TTC549 (cell line): ENCODE measurements around the gene DDAH1.
"Not testable (repeated sequence)": the region's sequence is repeated elsewhere in the genome, so short reads cannot be mapped to it uniquely, and the experiment has no call there.

Experiments
- FAIRE-seq: peaks from 2 replicates; lab custom pipeline; 2012; peaks lifted over from hg19 to GRCh38; lab: Jason Lieb, UNC

DDAH1 gene

DNA sequence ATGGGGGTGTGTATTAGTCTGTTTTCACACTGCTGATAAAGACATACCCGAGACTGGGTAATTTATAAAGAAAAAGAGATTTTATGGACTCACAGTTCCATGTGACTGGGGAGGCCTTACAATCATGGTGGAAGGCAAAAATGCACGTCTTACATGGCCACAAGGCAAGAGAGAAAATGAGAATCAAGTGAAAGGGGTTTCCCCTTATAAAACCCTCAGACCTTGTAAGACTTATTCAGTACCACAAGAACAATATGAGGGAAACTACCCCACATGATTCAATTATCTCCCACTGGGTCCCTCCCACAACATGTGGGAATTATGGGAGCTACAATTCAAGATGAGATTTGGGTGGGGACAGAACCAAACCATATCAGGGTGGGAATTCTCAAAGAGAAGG is 5.2 kb upstream of the DDAH1 start:
- FAIRE-seq = not testable (repeated sequence)

DNA sequence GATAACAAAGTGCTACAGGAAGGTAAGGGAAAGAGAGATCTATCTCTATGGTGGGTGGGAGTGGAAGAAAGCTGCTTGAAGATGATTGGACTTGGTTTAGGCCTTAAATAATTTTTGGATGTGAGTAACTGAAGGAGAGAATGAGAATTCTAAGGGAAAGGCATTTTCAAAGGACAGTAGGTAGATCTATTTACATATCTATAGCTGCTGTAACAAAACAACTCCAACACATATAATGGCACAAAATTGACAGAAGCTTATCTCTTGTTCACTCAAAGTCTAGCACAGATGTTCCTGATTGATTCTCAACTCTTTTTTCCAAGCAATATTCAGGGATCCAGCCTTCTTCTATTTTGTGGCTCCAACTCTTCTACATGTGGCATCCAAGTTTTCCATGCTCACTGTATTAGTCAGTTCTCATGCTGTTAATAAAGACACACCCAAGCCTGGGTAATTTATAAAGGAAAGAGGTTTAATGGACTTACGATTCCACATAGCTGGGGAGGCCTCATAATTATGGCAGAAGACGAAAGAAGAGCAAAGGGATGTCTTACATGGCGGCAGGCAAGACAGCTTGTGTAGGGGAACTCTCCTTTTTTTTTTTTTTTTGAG is 3.1 kb upstream of the DDAH1 start:
- no peak for FAIRE-seq

DNA sequence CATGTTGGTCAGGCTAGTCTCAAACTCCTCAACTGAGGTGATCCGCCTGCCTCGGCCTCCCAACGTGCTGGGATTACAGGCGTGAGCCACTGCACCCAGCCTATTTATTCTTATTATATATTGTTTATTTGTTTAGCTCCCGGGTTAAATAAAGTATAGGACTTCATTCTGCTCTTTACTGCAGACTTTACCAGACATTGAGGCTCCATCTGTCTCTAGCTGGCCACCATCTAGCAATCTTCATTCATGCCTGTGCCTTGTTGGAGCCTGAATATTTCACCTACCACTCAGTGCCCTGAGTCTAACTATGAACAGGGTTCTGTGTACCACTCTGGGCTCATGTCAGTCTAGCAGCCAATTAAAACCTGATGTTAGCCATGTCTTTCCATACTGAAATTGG is 2.1 kb upstream of the DDAH1 start:
- FAIRE-seq = no peak

DNA sequence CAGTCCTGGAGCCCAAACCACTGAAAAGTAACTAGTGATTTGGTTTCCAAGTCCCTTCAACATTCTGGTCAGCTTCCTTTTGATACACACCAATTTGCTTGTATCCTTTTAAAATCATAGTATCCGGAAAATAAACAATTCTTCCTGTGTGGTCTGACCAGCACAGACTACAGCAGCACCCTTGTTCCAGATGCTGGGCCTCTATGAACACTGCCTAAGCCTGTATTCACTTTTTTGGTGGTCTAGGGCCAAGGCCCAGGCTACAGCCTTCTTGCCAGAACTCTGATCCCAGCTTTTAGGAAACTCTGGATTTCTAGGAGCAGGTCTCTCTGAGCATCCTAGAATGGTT is 801 bp upstream of the DDAH1 start:
- FAIRE-seq = no peak

DNA sequence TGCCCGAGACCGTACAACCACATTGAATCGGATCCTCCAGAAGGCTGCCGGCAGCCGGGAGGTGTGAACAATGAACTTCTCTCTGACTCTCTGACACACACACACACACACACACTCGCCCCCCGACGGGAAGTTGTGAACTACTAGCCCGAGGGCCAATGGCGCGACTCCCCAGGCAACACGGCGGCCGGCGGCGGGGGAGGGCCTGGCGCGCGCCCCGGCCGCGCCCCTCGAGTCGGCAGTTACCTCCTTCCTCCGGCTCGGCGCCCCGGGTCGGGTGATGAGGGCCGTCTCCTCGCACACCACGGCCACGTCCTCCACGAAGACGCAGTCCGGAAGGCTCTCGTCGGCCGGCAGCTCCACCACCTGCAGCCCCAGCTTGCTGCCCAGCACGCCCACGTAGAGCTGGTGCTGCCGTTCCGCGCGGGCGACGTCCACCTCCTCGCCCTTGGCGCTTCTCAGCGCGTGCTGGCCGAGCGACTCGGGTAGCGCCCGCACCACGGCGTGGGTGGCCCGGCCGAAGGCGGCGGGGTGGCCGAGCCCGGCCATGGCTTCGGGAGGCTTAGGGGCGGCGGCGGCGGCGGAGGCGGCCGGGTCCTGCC is 361 bp downstream of the DDAH1 start:
- no peak for FAIRE-seq

DNA sequence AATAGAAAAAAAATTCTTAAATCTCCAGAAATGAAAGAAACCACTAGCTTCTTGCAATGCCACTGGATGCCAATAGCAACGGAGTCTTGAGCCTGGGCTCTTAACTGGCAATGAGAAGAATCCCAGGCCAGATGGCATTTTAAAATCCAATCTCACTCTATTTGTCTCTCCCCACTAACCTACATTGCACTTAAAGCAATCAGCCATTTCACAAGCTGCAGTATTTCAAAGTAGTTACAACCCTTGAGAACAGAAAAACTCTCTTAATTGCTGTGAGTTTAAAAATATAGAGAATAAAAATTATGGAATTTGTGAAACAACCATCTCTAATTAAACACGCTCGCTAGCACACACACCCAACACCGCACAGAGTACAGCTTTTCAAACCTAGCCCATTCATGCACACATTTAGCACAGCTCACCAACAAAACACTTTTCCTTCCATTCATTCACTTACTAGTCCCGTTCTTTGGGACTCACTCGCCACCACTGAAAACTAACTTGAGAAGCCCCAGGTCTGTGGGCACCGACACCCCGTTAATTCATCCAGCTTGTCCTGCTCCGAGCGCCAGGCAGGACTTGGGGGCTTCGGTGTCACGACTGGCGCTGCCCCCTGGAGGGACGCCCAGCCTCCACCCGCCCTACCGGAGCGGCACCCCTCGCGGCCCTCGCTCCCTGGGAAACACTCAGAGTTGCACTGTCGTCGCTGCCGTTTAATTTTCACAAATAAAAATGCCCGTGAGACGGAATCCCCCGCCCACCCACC is 1.0 kb downstream of the DDAH1 start:
- no peak for FAIRE-seq

DNA sequence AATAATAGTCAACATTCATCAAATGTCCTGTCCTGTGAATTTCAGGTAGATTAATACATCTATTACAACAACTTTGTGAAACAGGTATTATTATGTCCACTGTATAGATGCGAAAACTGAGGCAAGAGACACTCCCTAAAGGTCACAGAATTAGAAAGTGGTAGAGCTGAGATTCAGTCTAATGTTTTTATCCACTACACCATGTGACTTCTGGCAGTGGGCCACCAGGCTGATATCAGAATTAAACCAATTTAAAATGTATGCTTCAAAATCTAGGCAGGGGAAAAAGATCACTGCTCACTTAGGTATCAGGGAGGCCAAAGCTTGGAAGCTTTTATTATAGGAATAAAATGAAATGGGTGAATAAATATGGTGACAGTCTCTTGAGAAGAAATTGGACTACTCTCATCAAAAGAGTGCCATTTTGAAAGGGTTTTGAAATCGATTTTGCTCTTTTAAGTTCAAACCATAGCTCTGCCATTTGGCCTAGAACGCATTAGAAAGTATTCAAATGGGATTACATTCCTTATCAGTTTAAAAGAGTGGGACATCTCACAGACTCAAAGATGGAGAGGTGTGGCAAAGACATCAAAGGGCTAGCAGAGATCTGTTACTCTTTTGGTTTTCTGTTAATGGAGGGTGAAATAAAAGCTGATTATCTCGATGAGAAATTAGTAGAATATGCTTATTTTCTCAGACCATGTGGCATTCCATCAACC is 1.9 kb downstream of the DDAH1 start:
- FAIRE-seq = no peak

DNA sequence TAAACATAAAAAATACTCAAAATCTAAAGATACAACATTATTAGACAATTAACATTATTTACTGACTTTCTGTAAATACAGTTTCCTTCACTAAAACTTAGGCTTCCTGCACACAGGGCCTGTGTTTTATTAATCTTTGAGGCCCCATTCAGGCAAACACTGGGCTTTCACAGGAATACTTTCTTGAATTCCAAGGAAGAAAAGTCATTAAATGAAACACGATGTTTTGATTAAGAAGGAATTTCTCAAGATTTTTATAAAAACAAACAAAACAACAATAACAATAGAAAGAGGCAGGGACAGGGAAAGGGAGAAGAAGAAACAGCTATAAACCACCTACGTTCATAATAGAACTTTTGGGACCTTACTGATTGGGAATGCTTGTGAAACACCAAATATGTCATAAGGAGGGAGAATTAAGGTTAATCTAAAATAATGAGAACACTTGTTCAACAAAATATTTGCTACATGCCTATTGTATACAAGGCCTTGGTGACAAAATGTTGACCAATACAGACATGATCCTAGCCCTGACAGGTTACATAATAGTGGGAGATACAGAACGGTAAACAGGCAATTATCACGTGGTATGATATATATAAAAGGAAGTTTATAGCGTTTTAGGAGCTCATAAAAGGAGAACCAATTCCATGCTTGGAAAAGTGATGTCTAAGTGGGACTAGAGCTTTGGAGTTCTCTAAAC is 3.6 kb downstream of the DDAH1 start:
- FAIRE-seq = no peak

DNA sequence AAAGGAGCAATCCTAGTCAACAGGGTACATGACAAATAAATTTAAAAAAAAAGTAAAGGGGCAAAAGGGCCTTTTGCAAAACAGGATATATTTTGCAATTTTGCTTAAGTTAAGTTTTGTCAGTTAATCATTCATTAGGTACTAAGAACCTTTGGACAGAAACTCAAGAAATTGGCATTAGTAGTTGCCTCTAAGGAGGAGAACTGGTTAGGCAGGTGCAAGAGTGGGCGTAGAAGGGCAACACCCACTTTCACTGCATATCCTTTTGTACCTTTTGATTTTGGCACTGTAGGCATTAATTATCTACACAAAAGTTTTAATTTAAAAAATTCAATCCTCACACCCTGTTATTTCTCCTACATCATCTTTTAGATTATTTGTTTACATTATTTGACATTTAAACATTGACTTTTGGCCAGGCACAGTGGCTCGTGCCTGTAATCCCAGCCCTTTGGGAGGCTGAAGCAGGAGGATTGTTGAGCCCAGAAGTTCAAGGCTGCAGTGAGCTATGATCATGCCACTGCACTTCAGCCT is 4.3 kb downstream of the DDAH1 start:
- FAIRE-seq = no peak

DNA sequence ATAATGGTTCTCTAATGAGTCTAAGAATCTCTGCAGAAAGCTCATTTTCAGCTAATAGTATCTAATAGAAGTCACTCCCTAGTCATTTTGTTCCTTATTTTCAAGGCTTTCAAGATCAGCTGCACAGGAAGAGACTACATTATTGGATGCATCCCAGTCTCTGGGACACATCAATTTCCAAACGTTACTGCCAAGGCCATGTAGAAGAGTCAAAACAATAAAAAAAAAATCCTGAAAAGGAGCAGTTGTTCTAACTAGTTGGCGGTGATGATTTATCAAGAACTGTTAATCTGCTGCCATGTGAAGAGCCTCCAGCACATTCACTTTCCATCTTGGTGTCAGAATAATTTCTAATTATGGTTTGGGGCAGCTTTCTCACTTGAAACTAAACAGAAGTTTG is 5.7 kb downstream of the DDAH1 start:
- FAIRE-seq = no peak

DNA sequence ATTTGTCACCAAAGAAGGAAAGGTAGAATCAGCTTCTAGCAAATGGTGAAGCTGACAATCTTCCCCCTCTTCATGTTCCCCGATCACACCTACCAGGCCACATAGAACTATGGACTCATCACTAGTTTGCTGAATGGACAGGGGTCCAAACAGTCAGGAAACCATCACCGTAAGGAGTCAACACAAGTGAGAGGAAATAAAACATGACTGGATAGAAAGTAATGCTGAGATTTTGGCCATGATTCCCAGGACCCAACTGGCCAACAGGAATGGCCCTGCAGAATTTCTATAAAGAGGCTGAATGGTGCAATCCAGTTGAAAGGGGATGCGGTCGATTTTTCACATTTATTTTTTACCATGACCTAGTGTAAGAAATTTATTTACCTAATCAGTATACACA is 10.7 kb downstream of the DDAH1 start:
- no peak for FAIRE-seq

DNA sequence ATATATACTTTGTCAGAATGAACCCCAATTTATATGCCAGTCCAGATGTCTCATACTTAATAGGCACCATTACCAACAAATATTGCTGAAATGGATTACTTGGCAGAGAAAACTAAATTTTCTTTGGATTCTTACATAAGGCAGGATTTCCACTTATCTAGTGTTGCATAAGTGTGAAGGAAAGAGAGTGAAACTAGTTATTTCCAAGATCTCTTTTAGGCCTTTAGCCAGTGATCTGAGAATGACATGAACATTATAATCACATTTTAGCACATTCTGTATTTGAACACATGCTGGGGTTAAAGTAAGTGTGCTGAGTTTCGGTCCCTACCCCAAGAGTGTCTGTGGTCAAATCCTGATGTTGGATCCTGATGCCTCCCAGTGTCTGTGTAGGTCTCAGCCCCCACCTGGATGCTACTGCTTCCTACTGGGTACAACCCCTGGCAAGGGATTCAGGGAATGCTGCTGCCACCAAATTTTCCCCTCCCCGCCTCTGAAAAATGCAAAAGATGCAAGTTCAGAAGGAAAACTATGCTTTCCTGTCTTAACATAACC is 11.2 kb downstream of the DDAH1 start:
- FAIRE-seq = no peak

DNA sequence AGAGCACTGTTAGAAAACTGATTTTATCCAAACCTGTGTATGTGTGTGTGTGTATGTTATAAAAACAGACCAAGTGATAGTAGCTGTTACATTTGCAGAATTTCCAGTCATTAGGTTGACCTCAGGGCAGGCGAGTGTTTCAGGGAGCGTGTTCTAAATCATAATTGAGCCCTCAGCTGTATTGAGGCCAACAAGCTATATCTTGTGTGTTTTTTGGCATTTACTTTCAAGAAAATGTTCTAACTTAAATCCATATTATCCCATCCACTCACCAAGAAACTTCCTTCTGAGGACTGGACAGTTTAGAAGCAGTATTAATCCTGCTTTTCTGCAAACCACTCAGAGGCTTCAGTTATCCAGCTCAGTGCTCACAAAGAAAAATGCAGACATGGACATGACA is 12.0 kb downstream of the DDAH1 start:
- FAIRE-seq = no peak

DNA sequence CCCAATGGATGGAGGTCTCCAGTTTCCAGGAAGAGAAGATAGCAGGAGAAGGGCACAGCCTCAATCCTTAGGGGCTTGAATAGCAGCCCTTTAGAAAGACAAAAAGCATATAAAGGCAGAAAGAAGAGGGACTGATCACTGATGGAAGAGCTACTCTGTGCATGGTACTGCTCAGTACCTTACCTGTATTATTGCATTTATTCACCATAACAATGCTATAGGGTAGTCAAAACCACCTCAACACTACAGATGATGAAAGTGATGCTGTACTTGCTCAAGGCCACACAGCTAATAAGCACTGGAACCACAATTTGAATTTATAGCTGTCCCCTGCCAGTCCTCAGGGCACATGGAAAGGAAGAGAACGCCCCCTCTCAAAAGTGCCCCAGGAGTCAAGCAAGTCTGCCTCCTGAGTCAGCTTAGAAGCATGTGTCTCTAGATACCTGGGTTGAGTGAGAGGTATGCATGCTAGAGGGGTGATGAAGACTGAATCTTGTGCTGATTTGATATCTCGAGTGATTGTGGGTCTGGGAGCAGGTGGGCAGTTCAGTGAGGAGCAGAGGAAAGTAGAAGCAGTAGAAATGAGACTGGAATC is 13.6 kb downstream of the DDAH1 start:
- FAIRE-seq = no peak

DNA sequence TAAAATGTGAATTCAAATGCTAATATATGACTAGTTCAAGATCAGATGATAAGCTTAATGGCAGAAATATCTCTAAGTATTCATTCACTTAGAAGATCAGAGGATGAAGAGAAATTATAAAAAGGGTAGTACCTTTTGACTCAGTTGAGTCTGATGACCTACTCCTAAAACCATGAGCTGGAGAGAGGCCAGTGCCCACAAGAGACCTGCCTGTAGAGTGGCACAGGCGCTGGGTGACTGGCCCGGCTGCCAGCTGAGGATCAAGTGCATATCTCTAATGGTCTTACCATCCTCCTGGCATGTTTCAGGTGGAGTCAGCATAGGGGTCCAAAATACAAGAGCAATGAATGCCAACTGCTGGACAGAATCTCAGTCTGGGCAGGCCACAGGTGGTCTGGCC is 14.1 kb downstream of the DDAH1 start:
- no peak for FAIRE-seq

DNA sequence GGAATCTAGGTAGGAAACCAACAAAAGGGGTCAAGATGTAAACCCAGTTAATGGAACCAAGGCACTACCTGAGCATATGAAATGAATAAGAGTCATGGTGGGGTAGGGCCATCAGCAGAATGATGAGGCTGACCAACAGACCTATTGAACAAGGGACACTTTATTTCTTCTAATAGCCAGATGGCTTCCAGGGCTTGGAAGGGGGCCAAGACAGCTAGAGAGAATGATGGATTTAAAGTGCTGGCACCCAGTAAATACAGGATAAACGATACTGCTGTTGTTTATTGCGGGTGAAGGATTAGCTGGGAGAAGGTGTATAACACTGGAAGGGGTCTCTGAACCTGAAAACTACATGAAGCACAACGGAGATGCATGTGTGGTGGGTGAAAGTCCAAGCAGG is 15.6 kb downstream of the DDAH1 start:
- FAIRE-seq = no peak

DNA sequence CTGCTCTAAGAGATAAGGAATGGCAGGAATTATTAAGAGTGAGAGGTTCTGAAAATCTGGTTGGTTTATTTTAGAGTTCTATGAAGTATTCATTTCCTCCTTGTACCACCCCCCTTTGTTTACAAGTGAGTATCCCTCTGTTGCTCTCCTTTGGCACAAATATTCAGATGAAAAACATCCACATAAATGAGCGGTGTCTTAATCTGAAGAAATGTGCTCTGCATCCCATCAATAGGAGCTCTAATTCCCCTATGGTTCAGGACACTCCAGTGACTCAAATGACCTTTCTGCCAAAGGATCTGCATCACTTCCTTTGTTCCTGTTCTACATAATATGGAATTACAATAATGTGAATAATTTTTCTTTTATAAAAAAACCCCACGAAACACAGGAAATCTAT is 16.6 kb downstream of the DDAH1 start:
- FAIRE-seq = no peak

DNA sequence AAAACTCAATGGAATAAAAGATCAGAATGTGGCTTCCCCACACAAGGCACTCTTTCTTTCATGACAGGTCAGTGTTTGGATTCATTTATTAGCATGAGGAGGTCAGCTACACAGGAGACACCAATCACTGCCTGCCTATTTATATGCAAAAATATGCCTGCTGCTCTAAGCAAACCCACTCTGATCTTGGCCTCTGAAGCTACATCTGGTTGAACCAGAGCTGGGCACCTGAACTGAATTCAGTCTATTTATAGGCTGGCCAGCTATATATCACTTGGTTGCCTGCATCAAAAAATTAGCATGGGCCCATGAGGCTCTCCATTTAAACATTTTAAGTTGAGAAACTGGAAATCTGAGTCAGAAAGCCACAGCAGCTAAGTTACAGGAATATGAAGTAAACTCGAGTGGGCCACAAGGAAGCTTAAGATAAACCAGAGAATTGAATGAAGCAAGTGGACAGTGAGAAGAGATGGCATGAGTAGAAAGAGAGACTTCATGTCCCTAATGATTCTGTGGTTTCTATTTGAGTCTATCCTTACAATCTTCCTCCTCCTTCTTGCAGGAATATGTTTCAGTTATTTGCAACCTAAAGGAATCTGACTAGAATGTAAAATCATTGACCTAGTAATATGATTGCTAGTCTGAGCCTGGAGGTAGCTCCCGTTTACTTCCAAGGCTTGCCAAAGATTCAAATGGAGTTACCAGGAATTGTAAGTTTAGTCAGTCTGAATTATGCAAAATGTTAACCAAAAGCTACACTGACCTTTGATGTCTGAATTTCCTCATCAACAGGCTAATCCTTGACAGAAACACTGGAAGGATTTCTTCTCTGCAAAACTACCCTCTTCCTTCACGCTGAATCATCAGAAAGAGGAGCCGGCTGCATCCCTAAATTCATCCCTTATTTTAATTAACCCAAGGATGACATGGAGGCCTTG is 17.7 kb downstream of the DDAH1 start:
- no peak for FAIRE-seq

DNA sequence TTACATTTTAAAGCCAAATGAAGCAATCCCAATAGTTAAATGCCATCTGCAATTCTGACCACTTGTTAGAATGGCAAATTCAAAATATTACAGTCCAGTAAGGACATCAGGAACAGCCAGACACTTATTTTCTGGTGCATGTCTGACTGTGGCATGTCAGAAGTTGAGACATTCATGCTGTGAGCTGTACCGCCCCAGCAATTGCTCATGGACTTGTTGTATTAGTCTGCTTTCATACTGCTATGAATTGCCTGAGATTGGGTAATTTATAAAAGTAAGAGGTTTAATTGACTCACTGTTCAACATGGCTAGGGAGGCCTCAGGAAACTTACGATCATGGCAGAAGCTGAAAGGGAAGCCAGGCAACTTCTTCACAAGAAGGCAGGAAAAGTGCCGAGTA is 19.1 kb downstream of the DDAH1 start:
- no peak for FAIRE-seq

DNA sequence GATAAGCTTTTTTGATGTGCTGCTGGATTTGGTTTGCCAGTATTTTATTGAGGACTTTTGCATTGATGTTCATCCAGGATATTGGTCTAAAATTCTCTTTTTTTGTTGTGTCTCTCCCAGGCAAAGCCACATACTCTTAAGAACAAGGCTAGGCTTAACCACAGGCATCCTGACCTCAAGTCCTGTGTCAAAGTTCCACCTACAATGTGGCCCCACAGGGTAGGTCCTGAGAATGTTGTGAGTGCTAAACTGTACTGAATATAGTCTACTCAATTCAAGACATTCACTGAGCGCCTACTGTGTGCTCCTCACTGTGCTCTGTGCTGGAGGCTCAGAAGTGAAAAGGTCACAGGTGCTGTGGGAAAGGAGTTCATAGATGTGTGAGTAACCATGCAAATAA is 20.6 kb downstream of the DDAH1 start:
- no peak for FAIRE-seq

DNA sequence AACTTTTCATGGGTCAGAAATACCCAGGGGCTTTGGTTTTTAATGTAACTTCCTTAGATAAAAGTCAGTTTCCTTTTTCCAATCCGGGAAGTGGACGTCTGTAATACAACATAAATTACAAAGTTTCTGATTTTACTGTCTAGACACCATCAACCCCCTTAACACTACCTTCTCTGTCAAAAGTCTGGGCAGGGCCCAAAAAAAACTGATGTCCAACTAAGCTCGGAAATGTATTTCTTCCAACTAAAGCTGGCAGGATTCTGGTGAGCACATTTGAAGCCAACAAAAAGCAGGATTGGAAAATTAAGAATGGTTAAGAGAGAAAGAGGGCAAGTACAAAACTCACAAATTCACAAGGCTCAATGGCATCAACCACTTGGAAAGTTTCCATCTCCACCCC is 24.3 kb downstream of the DDAH1 start:
- FAIRE-seq = no peak
